HCT116 (cell line): ENCODE measurements around the gene CBFA2T3.

ENCODE experiments used
- JUND ChIP-seq: IDR thresholded peaks from 2 replicates; pipeline ENCODE4 v1.6.1; 2012
- ZFX ChIP-seq: fragments of 450-650 bp; IDR thresholded peaks from 2 replicates; pipeline ENCODE4 v1.6.1; 2017
- TF ChIP-seq, protein P1 (sequence below), 3 experiments: fragments of 200-600 bp in 1 of 3; sonication (generic) in 1 of 3; IDR thresholded peaks in 2 of 3; conservative IDR thresholded peaks in 1 of 3; 2 replicates each; pipeline ENCODE4 v1.5.1; 2012 to 2017; ENCODE audit warnings: low read depth in 2 of 3, low read length in 2 of 3, antibody characterized with exemption in 1 of 3, borderline replicate concordance in 1 of 3, control low read depth in 1 of 3, mild to moderate bottlenecking in 1 of 3, mixed read lengths in 1 of 3, mixed run types in 1 of 3, moderate library complexity in 1 of 3; ENCODE audit not compliant: insufficient read depth in 1 of 3

DNA sequence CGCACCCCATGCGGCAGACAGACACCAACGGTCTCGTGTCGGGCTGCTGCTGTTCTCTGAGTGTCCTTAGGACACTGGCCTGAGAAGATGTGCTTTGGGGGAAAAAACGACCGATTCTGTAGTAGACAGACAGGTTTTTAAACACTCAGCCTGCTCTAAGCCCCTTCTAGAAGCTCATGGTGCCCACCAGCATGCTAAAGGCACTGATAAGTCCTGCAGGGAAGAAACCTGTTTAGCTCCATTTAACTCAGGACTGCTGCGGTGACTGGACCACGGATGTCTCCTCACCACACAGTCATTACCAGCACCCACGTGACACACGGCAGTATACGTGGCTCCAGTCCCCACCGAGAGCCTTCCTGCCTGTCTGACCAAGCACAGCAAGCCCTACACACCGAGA, 146.2 kb downstream of the CBFA2T3 start:
- TF ChIP-seq, protein P1, sequence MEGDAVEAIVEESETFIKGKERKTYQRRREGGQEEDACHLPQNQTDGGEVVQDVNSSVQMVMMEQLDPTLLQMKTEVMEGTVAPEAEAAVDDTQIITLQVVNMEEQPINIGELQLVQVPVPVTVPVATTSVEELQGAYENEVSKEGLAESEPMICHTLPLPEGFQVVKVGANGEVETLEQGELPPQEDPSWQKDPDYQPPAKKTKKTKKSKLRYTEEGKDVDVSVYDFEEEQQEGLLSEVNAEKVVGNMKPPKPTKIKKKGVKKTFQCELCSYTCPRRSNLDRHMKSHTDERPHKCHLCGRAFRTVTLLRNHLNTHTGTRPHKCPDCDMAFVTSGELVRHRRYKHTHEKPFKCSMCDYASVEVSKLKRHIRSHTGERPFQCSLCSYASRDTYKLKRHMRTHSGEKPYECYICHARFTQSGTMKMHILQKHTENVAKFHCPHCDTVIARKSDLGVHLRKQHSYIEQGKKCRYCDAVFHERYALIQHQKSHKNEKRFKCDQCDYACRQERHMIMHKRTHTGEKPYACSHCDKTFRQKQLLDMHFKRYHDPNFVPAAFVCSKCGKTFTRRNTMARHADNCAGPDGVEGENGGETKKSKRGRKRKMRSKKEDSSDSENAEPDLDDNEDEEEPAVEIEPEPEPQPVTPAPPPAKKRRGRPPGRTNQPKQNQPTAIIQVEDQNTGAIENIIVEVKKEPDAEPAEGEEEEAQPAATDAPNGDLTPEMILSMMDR (IDR thresholded peaks at IDR 0.05 in 2 of 3, conservative IDR thresholded peaks at IDR 0.05 in 1 of 3; ENCODE audit: borderline replicate concordance in 1 of 3, insufficient read depth in 1 of 3, low read depth in 2 of 3, low read length in 2 of 3) = no peak
- TF ChIP-seq JUND (no peak), ZFX (no peak)
